DND-41 (cell line): ENCODE measurements around the gene ADGRF1.

ENCODE experiments used
- ATAC-seq: fragments of 200-7000 bp; cut with Tn5 transposase; 3 replicates; pipeline ENCODE4 v1.9.1; 2021; ENCODE audit warnings: low read depth; ENCODE audit not compliant: insufficient read depth
- DNase-seq: peaks from one replicate; pipeline ENCODE4 v3.0.0-alpha.2; 2020
- H2AFZ ChIP-seq: 2 replicates; pipeline ENCODE4 v1.6.0; 2012; ENCODE audit warnings: low read depth, low read length
- H3K27ac ChIP-seq: 2 replicates; pipeline ENCODE4 v1.5.1; 2012; ENCODE audit warnings: low read length, inconsistent platforms
- H3K27me3 ChIP-seq: fragments of 200-600 bp; sonication (generic); 2 replicates; pipeline ENCODE4 v1.6.0; 2012; ENCODE audit warnings: low read length, mild to moderate bottlenecking, inconsistent platforms; ENCODE audit not compliant: insufficient read depth, poor library complexity
- H3K36me3 ChIP-seq: 2 replicates; pipeline ENCODE4 v1.5.1; 2012; ENCODE audit warnings: low read length, inconsistent platforms; ENCODE audit not compliant: insufficient read depth
- H3K4me1 ChIP-seq: 2 replicates; pipeline ENCODE4 v1.5.1; 2012; ENCODE audit warnings: mild to moderate bottlenecking, low read length; ENCODE audit not compliant: insufficient read depth
- H3K4me2 ChIP-seq: 2 replicates; pipeline ENCODE4 v1.6.0; 2012; ENCODE audit warnings: mild to moderate bottlenecking, moderate library complexity, low read length, inconsistent platforms; ENCODE audit not compliant: insufficient read depth
- H3K4me3 ChIP-seq, 2 experiments: fragments of 200-600 bp in 1 of 2; shearing (Covaris generic) in 1 of 2; 2 replicates each; pipeline ENCODE4 v1.5.1; 2012 to 2016; ENCODE audit warnings: inconsistent platforms in 2 of 2, low read length in 2 of 2, mild to moderate bottlenecking in 2 of 2, low read depth in 1 of 2, moderate library complexity in 1 of 2
- H3K79me2 ChIP-seq: 2 replicates; pipeline ENCODE4 v1.6.0; 2012; ENCODE audit warnings: low read length, inconsistent platforms; ENCODE audit not compliant: insufficient read depth
- H3K9ac ChIP-seq: 2 replicates; pipeline ENCODE4 v1.6.0; 2012; ENCODE audit warnings: low read depth, mild to moderate bottlenecking, inconsistent platforms, low read length, moderate library complexity
- H3K9me3 ChIP-seq: 2 replicates; pipeline ENCODE4 v1.5.1; 2012; ENCODE audit warnings: low read length, moderate library complexity, mild to moderate bottlenecking, inconsistent platforms; ENCODE audit not compliant: insufficient read depth, severe bottlenecking
- H4K20me1 ChIP-seq: 2 replicates; pipeline ENCODE4 v1.6.0; 2012; ENCODE audit warnings: low read length; ENCODE audit not compliant: insufficient read depth
- CTCF ChIP-seq: IDR thresholded peaks from 2 replicates; pipeline ENCODE4 v1.5.1; 2012; ENCODE audit warnings: borderline replicate concordance, low read length, moderate library complexity, mild to moderate bottlenecking; ENCODE audit not compliant: poor library complexity, severe bottlenecking; ENCODE audit errors: extremely low read depth
- EZH2 ChIP-seq: IDR thresholded peaks from 3 replicates; pipeline ENCODE4 v1.6.1; 2012; ENCODE audit warnings: borderline replicate concordance, low read depth, mild to moderate bottlenecking, moderate library complexity, low read length, inconsistent platforms; ENCODE audit not compliant: severe bottlenecking

Gene ADGRF1

GRCh38 chr6:47043286-47043685 is 1.2 kb upstream of the ADGRF1 start:
- H3K4me3 ChIP-seq, result no peak overlapping the region
- DNase-seq (no peak), ATAC-seq (no peak)
- no peak overlapping the region for H2AFZ ChIP-seq
- no peaks in the 10 kb centered on the region for H4K20me1 ChIP-seq
- no peaks in the 10 kb centered on the region for H3K36me3 ChIP-seq
- peaks cover 3% of the 10 kb centered on the region for H3K27me3 ChIP-seq
- no peak overlapping the region for H3K4me2 ChIP-seq
- H3K4me1 ChIP-seq, result no peaks in the 10 kb centered on the region
- no peak overlapping the region for H3K27ac ChIP-seq
- H3K9ac ChIP-seq, result no peak overlapping the region
- H3K79me2 ChIP-seq, result no peaks in the 10 kb centered on the region
- TF ChIP-seq CTCF (no peak), EZH2 (no peak)
- no peaks in the 10 kb centered on the region for H3K9me3 ChIP-seq

- Histone ChIP-seq H3K79me2 (no peaks in the 10 kb centered on the region), H3K27me3 (peaks cover 6% of the 10 kb centered on the region), H3K36me3 (no peaks in the 10 kb centered on the region), H3K4me3 (no peak overlapping the region), H4K20me1 (no peaks in the 10 kb centered on the region), H3K27ac (no peak overlapping the region), H2AFZ (no peak overlapping the region), H3K4me1 (no peaks in the 10 kb centered on the region), H3K9ac (no peak overlapping the region), H3K9me3 (no peaks in the 10 kb centered on the region), H3K4me2 (no peak overlapping the region)
- TF ChIP-seq EZH2 (no peak), CTCF (no peak)
- ATAC-seq (no peak), DNase-seq (no peak)
These were observed 391 bp downstream of the ADGRF1 start for GRCh38 chr6:47041741-47042140.

GRCh38 chr6:47034926-47035325 is 7.2 kb downstream of the ADGRF1 start:
- H3K9ac ChIP-seq, result no peak overlapping the region
- DNase-seq (no peak), ATAC-seq (no peak)
- H3K4me2 ChIP-seq, result no peak overlapping the region
- H4K20me1 ChIP-seq, result no peaks in the 10 kb centered on the region
- no peak overlapping the region for H3K27ac ChIP-seq
- H3K36me3 ChIP-seq, result no peaks in the 10 kb centered on the region
- TF ChIP-seq CTCF, result no peak
- no peak for TF ChIP-seq EZH2
- no peak overlapping the region for H2AFZ ChIP-seq
- H3K27me3 ChIP-seq, result peaks cover 12% of the 10 kb centered on the region
- H3K79me2 ChIP-seq, result no peaks in the 10 kb centered on the region
- no peaks in the 10 kb centered on the region for H3K4me1 ChIP-seq
- no peaks in the 10 kb centered on the region for H3K9me3 ChIP-seq
- no peak overlapping the region for H3K4me3 ChIP-seq

DNA sequence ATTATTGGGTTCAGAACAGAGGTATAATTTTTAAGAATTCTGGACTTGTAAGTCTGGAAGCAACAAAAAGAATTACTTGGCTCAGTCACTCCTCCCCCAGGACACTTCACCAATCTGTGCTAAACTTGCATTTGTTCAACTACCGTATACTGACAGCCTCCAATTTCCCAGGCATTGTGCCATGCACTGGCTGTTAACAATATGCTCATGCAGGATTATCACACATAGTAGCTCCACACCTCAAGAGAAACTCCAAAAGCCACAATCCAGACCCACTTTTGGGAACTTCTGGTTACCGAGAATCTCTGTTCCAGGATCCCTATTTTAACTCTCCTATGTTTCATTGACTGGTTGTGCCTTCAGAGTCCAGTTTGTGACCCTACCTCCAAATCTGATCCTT is 7.7 kb downstream of the ADGRF1 start:
- Histone ChIP-seq H3K4me1 (no peaks in the 10 kb centered on the region), H3K79me2 (no peaks in the 10 kb centered on the region), H4K20me1 (no peaks in the 10 kb centered on the region), H3K27me3 (peaks cover 12% of the 10 kb centered on the region), H3K36me3 (no peaks in the 10 kb centered on the region), H3K4me3 (no peak overlapping the region), H3K9ac (no peak overlapping the region), H3K4me2 (no peak overlapping the region), H3K27ac (no peak overlapping the region), H3K9me3 (no peaks in the 10 kb centered on the region), H2AFZ (no peak overlapping the region)
- DNase-seq (no peak), ATAC-seq (no peak)
- TF ChIP-seq EZH2, result no peak
- TF ChIP-seq CTCF, result no peak
